Calu3 (cell line): ENCODE results near the gene PTPRZ1. TPM values are rescaled to one million over a fixed set of nuclear protein-coding genes. Genes with fewer than 3 reads are reported as not detected.

Source experiments
- BruUV-seq: library from RNA; stranded (reverse); fragments of 400-500 nt; replicated peaks from 2 replicates; lab custom pipeline; 2021; lab: Mats Ljungman, UMichigan
- CTCF ChIA-PET: fragments of 300-600 bp; sonication (Branson Sonifier 250); formaldehyde crosslinking; loops from one replicate; lab custom pipeline; 2022; ENCODE audit warnings: antibody characterized with exemption; lab: Charles Lee
- DNase-seq: peaks from one replicate; pipeline ENCODE4 v3.0.0; 2022
- H3K27ac Mint-ChIP-seq: one replicate; pipeline ENCODE4 v1.8.0; 2022; ENCODE audit warnings: mixed read lengths; ENCODE audit not compliant: unreplicated experiment
- H3K27me3 Mint-ChIP-seq: one replicate; pipeline ENCODE4 v1.8.0; 2022; ENCODE audit warnings: mixed read lengths; ENCODE audit not compliant: unreplicated experiment
- H3K36me3 Mint-ChIP-seq: one replicate; pipeline ENCODE4 v1.8.0; 2022; ENCODE audit warnings: mild to moderate bottlenecking, moderate library complexity, mixed read lengths; ENCODE audit not compliant: insufficient read depth, unreplicated experiment
- H3K4me1 Mint-ChIP-seq: one replicate; pipeline ENCODE4 v1.8.0; 2022; ENCODE audit warnings: mild to moderate bottlenecking, low read depth, mixed read lengths; ENCODE audit not compliant: unreplicated experiment
- H3K4me3 Mint-ChIP-seq: one replicate; pipeline ENCODE4 v1.8.0; 2022; ENCODE audit warnings: mild to moderate bottlenecking, low read depth, moderate library complexity, mixed read lengths; ENCODE audit not compliant: unreplicated experiment
- H3K9me3 Mint-ChIP-seq: one replicate; pipeline ENCODE4 v1.8.0; 2022; ENCODE audit warnings: low read depth, mixed read lengths; ENCODE audit not compliant: unreplicated experiment
- CTCF ChIP-seq: fragments of 200-600 bp; IDR thresholded peaks from one replicate; pipeline ENCODE4 v1.8.0; 2022; ENCODE audit warnings: antibody characterized with exemption; ENCODE audit not compliant: unreplicated experiment
- intact Hi-C: fragments of 100-400 bp; cut with micrococcal nuclease; formaldehyde crosslinking; loops from one replicate; pipeline ENCODE4 v1.10.0; 2022; ENCODE audit not compliant: unreplicated experiment
- total RNA-seq: library from RNA; stranded (reverse); gene quantifications from 2 replicates; pipeline ENCODE4 v1.2.3, GENCODE V29; 2022

PTPRZ1 gene
- total RNA-seq, 1 experiment from 2014 or later: 4.9 TPM

- Mint-ChIP-seq H3K27me3 (no peaks in the 10 kb centered on the region), H3K9me3 (no peaks in the 10 kb centered on the region), H3K4me3 (no peak overlapping the region), H3K36me3 (no peaks in the 10 kb centered on the region), H3K27ac (no peak overlapping the region), H3K4me1 (no peaks in the 10 kb centered on the region)
- no peak for TF ChIP-seq CTCF
- DNase-seq: no peak
- CTCF ChIA-PET: no interaction called here
- intact Hi-C loops: no loop called here
- BruUV-seq: no TSS peak
Observed at GRCh38 chr7:121914676-121915279, 41.8 kb downstream of the PTPRZ1 start.

GRCh38 chr7:121916211-121916610 lies 43.2 kb downstream of the PTPRZ1 start:
- Mint-ChIP-seq H3K9me3 (no peaks in the 10 kb centered on the region), H3K27me3 (no peaks in the 10 kb centered on the region), H3K4me3 (no peak overlapping the region), H3K27ac (no peak overlapping the region), H3K4me1 (no peaks in the 10 kb centered on the region), H3K36me3 (no peaks in the 10 kb centered on the region)
- TF ChIP-seq CTCF: no peak
- BruUV-seq: no TSS peak
- CTCF ChIA-PET: no interaction called here
- no peak for DNase-seq
- intact Hi-C loops: no loop called here

GRCh38 chr7:121919986-121920385 lies 47.0 kb downstream of the PTPRZ1 start:
- Mint-ChIP-seq H3K36me3 (no peaks in the 10 kb centered on the region), H3K9me3 (no peaks in the 10 kb centered on the region), H3K4me3 (no peak overlapping the region), H3K27me3 (no peaks in the 10 kb centered on the region), H3K4me1 (no peaks in the 10 kb centered on the region), H3K27ac (no peak overlapping the region)
- CTCF ChIA-PET: no interaction called here
- no peak for DNase-seq
- TF ChIP-seq CTCF: no peak
- intact Hi-C loops: no loop called here
- BruUV-seq: no TSS peak

GRCh38 chr7:121924269-121925186 lies 51.6 kb downstream of the PTPRZ1 start:
- Mint-ChIP-seq H3K4me3 (no peak overlapping the region), H3K36me3 (no peaks in the 10 kb centered on the region), H3K9me3 (no peaks in the 10 kb centered on the region), H3K27me3 (no peaks in the 10 kb centered on the region), H3K4me1 (no peaks in the 10 kb centered on the region), H3K27ac (no peak overlapping the region)
- DNase-seq: no peak
- intact Hi-C loops: no loop called here
- BruUV-seq: no TSS peak
- CTCF ChIA-PET: no interaction called here
- TF ChIP-seq CTCF: no peak
